NCI-H2107 treated with DMSO at 0.1 percent for 48 hours (cell line): ENCODE measurements around the gene HLA-DPA1.
A peak's percentile ranks its signal among the peaks of the same experiment; 100 is the strongest.

Experiments
- DNase-seq: peaks from one replicate; lab custom pipeline; 2025; ENCODE audit not compliant: unreplicated experiment; lab: John Stamatoyannopoulos, UW

HLA-DPA1 gene

GRCh38 chr6:33018418-33018817, 55.0 kb downstream of the HLA-DPA1 start:
- no peak for DNase-seq

- DNase-seq: no peak
Observed at GRCh38 chr6:33017694-33018353, 55.6 kb downstream of the HLA-DPA1 start.

GRCh38 chr6:33017018-33017417, 56.4 kb downstream of the HLA-DPA1 start:
- DNase-seq: no peak

GRCh38 chr6:33015798-33016197, 57.7 kb downstream of the HLA-DPA1 start:
- no peak for DNase-seq

GRCh38 chr6:33014841-33015634, 58.4 kb downstream of the HLA-DPA1 start:
- DNase-seq: peak; percentile 44
